Esophagus squamous epithelium (tissue), 5 donors: ENCODE measurements around the gene LRRTM1. TPM values are rescaled to one million over a fixed set of nuclear protein-coding genes. Genes with fewer than 3 reads are reported as not detected.

ENCODE experiments used
- DNase-seq: peaks from one replicate; lab custom pipeline; 2025; lab: John Stamatoyannopoulos, UW
- H3K27ac ChIP-seq, 4 donors: fragments of 200-600 bp; sonication (generic); one replicate each; pipeline ENCODE4 v1.5.1; 2016 to 2019; ENCODE audit warnings: mild to moderate bottlenecking in 1 of 4
- H3K27me3 ChIP-seq, 4 donors: fragments of 200-600 bp; sonication (generic); 1 replicate in 3 of 4; 2 replicates in 1 of 4; pipeline versions ENCODE4 v1.5.1 to v1.6.0; 2017 to 2021; ENCODE audit warnings: antibody characterized with exemption in 1 of 4
- H3K36me3 ChIP-seq, 3 donors: fragments of 200-600 bp; sonication (generic); one replicate each; pipeline ENCODE4 v1.5.1; 2016 to 2019
- H3K4me1 ChIP-seq, 3 donors: fragments of 200-600 bp; sonication (generic); one replicate each; pipeline ENCODE4 v1.5.1; 2017 to 2019
- H3K4me3 ChIP-seq, 4 donors: fragments of 200-600 bp; sonication (generic); 1 replicate in 3 of 4; 2 replicates in 1 of 4; pipeline ENCODE4 v1.5.1; 2016 to 2019; ENCODE audit warnings: mild to moderate bottlenecking in 2 of 4, moderate library complexity in 1 of 4
- H3K9me3 ChIP-seq, 3 donors: fragments of 200-600 bp; sonication (generic); one replicate each; pipeline ENCODE4 v1.5.1; 2016 to 2019
- CTCF ChIP-seq, 6 experiments: fragments of 450-650 bp in 4 of 6; fragments of 200-600 bp in 2 of 6; sonication (generic) in 2 of 6; IDR thresholded peaks; one replicate each; pipeline ENCODE4 v1.5.1; 2016 to 2019; ENCODE audit warnings: antibody characterized with exemption in 6 of 6, mild to moderate bottlenecking in 4 of 6, moderate library complexity in 4 of 6
- POLR2A ChIP-seq, 4 donors: fragments of 450-650 bp; IDR thresholded peaks; one replicate each; pipeline ENCODE4 v1.6.1; 2017; ENCODE audit warnings: antibody characterized with exemption in 4 of 4, mild to moderate bottlenecking in 4 of 4, moderate library complexity in 3 of 4
- WGBS, 2 donors: methylation state at CpG; one replicate each; pipeline ENCODE4 v1.1.5; 2018; 5-methylcytosine and 5-hydroxymethylcytosine counted together
- intact Hi-C: fragments of 100-400 bp; cut with DNase I; formaldehyde crosslinking; loops from one replicate; pipeline ENCODE4 v1.15.0; 2022
- total RNA-seq, 4 donors: library from RNA; depleted of rRNA; stranded (reverse); fragments of >200 nt; gene quantifications; one replicate each; pipeline ENCODE4 v1.1.0, GENCODE V29; 2016
- donor health status: DM: yes; HTN: yes; CAD: no.

LRRTM1 gene
- total RNA-seq, 4 donors from 2014 or later, result 0.09 TPM; not detected in 3

- no peak overlapping the region for H3K27ac ChIP-seq
- H3K9me3 ChIP-seq, result no peaks in the 10 kb centered on the region
- H3K27me3 ChIP-seq, result no peaks in the 10 kb centered on the region
- WGBS, 2 donors, result 33 to 46% methylated on average over 2 of the region's 2 CpGs
- TF ChIP-seq POLR2A (IDR thresholded peaks at IDR 0.05), result no peak
- no peak for TF ChIP-seq CTCF (IDR thresholded peaks at IDR 0.05)
- no peaks in the 10 kb centered on the region for H3K36me3 ChIP-seq
- H3K4me3 ChIP-seq, result no peak overlapping the region
- intact Hi-C loops, result no loop called here
- no peaks in the 10 kb centered on the region for H3K4me1 ChIP-seq
- no peak for DNase-seq
Measured at GRCh38 chr2:80338794-80339193, 34.2 kb upstream of the LRRTM1 start.

- H3K36me3 ChIP-seq, result no peaks in the 10 kb centered on the region
- H3K9me3 ChIP-seq, result no peaks in the 10 kb centered on the region
- intact Hi-C loops, result no loop called here
- TF ChIP-seq CTCF (IDR thresholded peaks at IDR 0.05) (no peak), POLR2A (IDR thresholded peaks at IDR 0.05) (no peak)
- H3K4me1 ChIP-seq, result no peaks in the 10 kb centered on the region
- no peak overlapping the region for H3K4me3 ChIP-seq
- no peak overlapping the region for H3K27ac ChIP-seq
- no peak for DNase-seq
- H3K27me3 ChIP-seq, result no peaks in the 10 kb centered on the region
- WGBS, 2 donors, result 50 to 73% methylated on average over 1 of the region's 1 CpG
Measured at GRCh38 chr2:80335411-80335810, 30.9 kb upstream of the LRRTM1 start.

GRCh38 chr2:80333886-80334285, 29.3 kb upstream of the LRRTM1 start:
- Histone ChIP-seq H3K27me3 (no peaks in the 10 kb centered on the region), H3K36me3 (no peaks in the 10 kb centered on the region), H3K4me3 (no peak overlapping the region), H3K9me3 (no peaks in the 10 kb centered on the region), H3K27ac (no peak overlapping the region), H3K4me1 (no peaks in the 10 kb centered on the region)
- intact Hi-C loops, result no loop called here
- no peak for DNase-seq
- WGBS, 2 donors, result 79 to 86% methylated on average over 3 to 5 of the region's 5 CpGs
- TF ChIP-seq POLR2A (IDR thresholded peaks at IDR 0.05), result no peak
- no peak for TF ChIP-seq CTCF (IDR thresholded peaks at IDR 0.05)

- Histone ChIP-seq H3K27me3 (no peaks in the 10 kb centered on the region), H3K4me1 (no peaks in the 10 kb centered on the region), H3K36me3 (no peaks in the 10 kb centered on the region), H3K27ac (no peak overlapping the region), H3K4me3 (no peak overlapping the region), H3K9me3 (no peaks in the 10 kb centered on the region)
- TF ChIP-seq POLR2A (IDR thresholded peaks at IDR 0.05) (no peak), CTCF (IDR thresholded peaks at IDR 0.05) (no peak)
- WGBS, 2 donors, result 66% methylated on average over 13 to 14 of the region's 14 CpGs
- intact Hi-C loops, result no loop called here
- no peak for DNase-seq
Measured at GRCh38 chr2:80330527-80331450, 26.2 kb upstream of the LRRTM1 start.

DNA sequence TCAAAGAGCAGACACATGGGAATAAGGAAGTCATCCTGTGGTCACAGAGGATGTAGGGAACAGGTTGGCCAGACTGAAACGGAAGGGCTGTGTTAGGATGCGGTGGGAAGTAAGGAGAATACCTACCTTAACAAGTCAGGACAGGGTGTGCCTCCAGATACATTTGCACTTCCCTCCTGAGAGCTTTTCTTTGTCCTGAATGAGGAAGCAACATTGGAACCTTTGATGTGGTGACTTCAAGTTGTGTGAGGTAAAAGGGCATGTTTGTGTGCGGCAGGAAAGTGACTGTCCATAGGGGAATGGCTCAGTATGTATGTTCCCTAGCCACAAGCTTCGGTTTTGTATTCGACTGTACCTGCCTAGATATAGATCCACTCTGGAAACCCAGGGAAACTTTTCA, 24.9 kb upstream of the LRRTM1 start:
- no peaks in the 10 kb centered on the region for H3K4me1 ChIP-seq
- no peak for DNase-seq
- no peak for TF ChIP-seq POLR2A (IDR thresholded peaks at IDR 0.05)
- TF ChIP-seq CTCF (IDR thresholded peaks at IDR 0.05), result no peak
- intact Hi-C loops, result no loop called here
- WGBS, 2 donors, result 77 to 79% methylated on average over 5 of the region's 5 CpGs
- H3K9me3 ChIP-seq, result no peaks in the 10 kb centered on the region
- no peaks in the 10 kb centered on the region for H3K36me3 ChIP-seq
- H3K27me3 ChIP-seq, result no peaks in the 10 kb centered on the region
- no peak overlapping the region for H3K27ac ChIP-seq
- no peak overlapping the region for H3K4me3 ChIP-seq
